GM18951 (cell line): ENCODE data around the gene ARMH4.

Experiments
- POLR2A ChIP-seq: IDR thresholded peaks from 4 replicates; pipeline ENCODE4 v1.6.1; 2011; ENCODE audit warnings: mild to moderate bottlenecking; ENCODE audit not compliant: insufficient read length, insufficient read depth; ENCODE audit errors: extremely low read depth
- in situ Hi-C: fragments of 300-500 bp; cut with MboI; formaldehyde crosslinking; loops from one replicate; pipeline ENCODE4 v1.12.0; 2022; ENCODE audit warnings: low sequenced_read_pairs, mixed read lengths, inconsistent platforms; ENCODE audit not compliant: unreplicated experiment

ARMH4 gene

GRCh38 chr14:58073516-58073915 is 78.5 kb downstream of the ARMH4 start:
- TF ChIP-seq POLR2A = no peak
- in situ Hi-C loops = loop anchor here (25.0 kb wide), 2 partner anchors 536 to 761 kb away; no protein-coding TSS in a partner anchor

GRCh38 chr14:58072288-58073071 is 79.5 kb downstream of the ARMH4 start:
- in situ Hi-C loops = loop anchor here (25.0 kb wide), 2 partner anchors 535 to 760 kb away; no protein-coding TSS in a partner anchor
- TF ChIP-seq POLR2A = no peak

DNA sequence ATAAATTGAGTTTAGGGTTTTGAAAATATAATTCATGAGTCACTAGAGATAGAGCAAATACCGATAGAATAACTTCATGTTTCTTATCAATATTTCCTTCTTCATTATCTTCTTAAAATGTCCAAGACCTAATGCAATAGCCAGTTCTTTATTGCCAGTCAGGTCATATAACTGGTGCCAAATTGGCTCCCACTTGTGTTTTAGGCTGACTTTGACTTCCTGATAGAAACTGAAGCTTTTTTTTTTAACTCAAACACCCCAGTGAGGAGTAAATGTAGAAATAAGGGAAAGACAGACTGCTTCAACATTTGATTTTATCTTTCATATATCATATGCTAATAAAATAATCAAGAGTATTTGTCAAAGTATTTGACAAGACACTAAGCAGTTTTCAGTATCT is 80.7 kb downstream of the ARMH4 start:
- in situ Hi-C loops = loop anchor here (25.0 kb wide), 2 partner anchors 534 to 759 kb away; no protein-coding TSS in a partner anchor
- no peak for TF ChIP-seq POLR2A

GRCh38 chr14:58068306-58068705 is 83.7 kb downstream of the ARMH4 start:
- TF ChIP-seq POLR2A = no peak
- in situ Hi-C loops = loop anchor here (25.0 kb wide), 2 partner anchors 531 to 756 kb away; no protein-coding TSS in a partner anchor

DNA sequence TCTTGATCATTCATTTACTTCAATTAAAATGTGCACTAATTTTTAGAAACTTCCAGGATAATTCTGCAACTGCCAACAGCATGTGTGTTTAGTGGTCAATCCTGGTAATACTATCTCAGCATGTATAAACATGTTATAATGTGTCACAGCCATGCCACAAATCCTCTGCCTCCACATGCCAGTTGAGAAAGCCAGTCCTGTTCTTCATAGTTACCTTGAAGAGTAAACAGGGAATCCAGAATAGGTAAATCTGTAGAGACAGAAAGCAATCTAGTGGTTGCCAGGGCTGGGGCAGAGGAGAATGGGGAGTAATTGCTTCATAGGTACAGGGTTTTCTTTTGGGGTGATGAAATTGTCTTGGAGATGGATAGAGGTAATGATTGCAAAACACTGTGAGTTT is 85.9 kb downstream of the ARMH4 start:
- no peak for TF ChIP-seq POLR2A
- in situ Hi-C loops = loop anchor here (25.0 kb wide), 2 partner anchors 529 to 754 kb away; no protein-coding TSS in a partner anchor

GRCh38 chr14:58061581-58061980 is 90.4 kb downstream of the ARMH4 start:
- TF ChIP-seq POLR2A = no peak
- in situ Hi-C loops = loop anchor here (25.0 kb wide), 2 partner anchors 524 to 749 kb away; no protein-coding TSS in a partner anchor

- in situ Hi-C loops = loop anchor here (25.0 kb wide), 2 partner anchors 524 to 749 kb away; no protein-coding TSS in a partner anchor
- TF ChIP-seq POLR2A = no peak
Observed at GRCh38 chr14:58060898-58061297, 91.1 kb downstream of the ARMH4 start.

DNA sequence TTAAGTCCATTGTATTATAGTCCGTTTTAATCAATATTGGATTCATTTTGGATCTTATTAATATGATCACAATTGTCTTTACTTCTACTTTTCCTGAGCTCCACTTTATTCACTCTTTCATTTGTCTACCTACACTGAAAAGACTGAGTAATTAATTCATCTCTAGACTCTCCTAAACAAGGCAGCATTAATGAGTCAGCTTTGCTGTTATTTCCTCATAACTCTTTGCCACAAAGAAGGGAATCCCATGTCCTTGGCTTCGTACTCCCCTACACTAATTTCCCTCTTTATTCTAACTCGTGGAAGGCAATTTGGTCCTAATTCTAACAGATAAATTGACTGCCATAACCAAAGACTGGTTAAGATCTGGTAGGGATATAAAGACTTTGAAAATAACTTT is 91.9 kb downstream of the ARMH4 start:
- no peak for TF ChIP-seq POLR2A
- in situ Hi-C loops = loop anchor here (25.0 kb wide), 2 partner anchors 523 to 748 kb away; no protein-coding TSS in a partner anchor

GRCh38 chr14:58059126-58059525 is 92.9 kb downstream of the ARMH4 start:
- in situ Hi-C loops = loop anchor here (25.0 kb wide), 2 partner anchors 522 to 747 kb away; no protein-coding TSS in a partner anchor
- no peak for TF ChIP-seq POLR2A

GRCh38 chr14:58055497-58056010 is 96.5 kb downstream of the ARMH4 start:
- TF ChIP-seq POLR2A = no peak
- in situ Hi-C loops = loop anchor here (25.0 kb wide), 2 partner anchors 518 to 743 kb away; no protein-coding TSS in a partner anchor

DNA sequence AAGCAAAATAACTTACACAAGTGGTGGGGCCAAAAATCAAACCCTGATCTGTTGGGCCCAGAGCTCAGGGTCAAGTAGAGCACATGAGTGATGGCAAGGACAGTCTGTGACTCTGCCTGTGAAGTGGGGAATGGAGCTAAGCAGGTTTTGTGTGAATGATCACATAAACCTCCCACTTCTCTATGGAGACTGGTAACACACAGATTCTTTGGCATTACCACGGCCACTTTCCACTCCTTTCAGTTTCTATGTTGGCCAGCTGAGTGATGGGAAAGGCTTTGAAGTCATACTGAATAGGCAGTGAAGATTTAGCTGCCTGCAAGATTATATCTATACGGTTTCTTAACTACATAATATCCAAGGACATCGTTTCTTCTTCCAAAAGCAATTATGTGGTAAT is 97.9 kb downstream of the ARMH4 start:
- in situ Hi-C loops = loop anchor here (25.0 kb wide), 2 partner anchors 517 to 742 kb away; no protein-coding TSS in a partner anchor
- TF ChIP-seq POLR2A = no peak

DNA sequence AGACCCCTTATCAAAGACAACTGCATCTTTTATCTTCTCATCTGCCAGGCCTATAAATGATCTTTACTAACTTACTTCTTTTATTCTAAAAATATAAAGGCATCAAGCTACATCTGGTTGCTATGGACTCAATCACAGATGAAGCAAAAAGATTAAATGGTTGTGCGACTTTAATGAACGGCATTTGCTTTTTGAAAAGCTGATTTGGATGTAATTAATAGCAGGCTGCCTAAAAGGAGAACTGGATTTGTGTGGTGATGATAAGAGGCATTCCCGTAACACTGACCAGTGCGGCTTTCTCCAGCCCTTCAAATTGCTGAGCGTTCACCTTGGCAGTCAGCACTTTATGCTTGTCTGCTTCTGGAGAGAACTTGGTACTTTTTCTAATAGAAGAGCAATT is 103.8 kb downstream of the ARMH4 start:
- in situ Hi-C loops = no loop called here
- TF ChIP-seq POLR2A = no peak

DNA sequence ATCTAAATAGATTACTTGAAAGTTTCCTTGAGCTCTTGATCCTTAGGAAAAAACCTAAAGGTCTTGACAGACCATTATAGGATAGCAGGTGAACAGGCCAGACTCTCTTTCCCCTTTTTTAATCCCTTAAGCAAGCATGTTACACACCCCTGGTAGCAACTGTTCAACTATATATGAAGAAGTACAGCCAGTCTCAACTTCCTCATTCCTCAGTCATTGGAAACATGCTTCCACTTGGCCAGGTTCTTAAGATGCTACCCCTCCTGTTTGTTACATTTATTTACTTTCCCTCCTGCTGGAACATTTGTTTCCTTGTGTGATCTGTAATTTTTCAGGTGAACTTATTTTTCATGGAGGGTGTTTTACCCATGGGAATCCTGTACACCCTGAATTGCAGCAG is 124.1 kb downstream of the ARMH4 start:
- no peak for TF ChIP-seq POLR2A
- in situ Hi-C loops = no loop called here
